Dedifferentiated amniotic fluid mesenchymal stem cell (primary cell): ENCODE data around the gene SMIM34.
"Not testable (repeated sequence)": the region's sequence is repeated elsewhere in the genome, so short reads cannot be mapped to it uniquely, and the experiment has no call there.

Experiments used
- DNase-seq: peaks from one replicate; pipeline ENCODE4 v3.0.0-alpha.2; 2016; ENCODE audit errors: extremely low spot score

Gene SMIM34, protein sequence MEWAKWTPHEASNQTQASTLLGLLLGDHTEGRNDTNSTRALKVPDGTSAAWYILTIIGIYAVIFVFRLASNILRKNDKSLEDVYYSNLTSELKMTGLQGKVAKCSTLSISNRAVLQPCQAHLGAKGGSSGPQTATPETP

GRCh38 chr21:34423805-34424204 lies at the start of gene SMIM34:
Gene SMIM34 (minus strand): TSS chr21:34423951. CDS start chr21:34423839, 112 bp downstream.
- DNase-seq: not testable (repeated sequence)

DNA sequence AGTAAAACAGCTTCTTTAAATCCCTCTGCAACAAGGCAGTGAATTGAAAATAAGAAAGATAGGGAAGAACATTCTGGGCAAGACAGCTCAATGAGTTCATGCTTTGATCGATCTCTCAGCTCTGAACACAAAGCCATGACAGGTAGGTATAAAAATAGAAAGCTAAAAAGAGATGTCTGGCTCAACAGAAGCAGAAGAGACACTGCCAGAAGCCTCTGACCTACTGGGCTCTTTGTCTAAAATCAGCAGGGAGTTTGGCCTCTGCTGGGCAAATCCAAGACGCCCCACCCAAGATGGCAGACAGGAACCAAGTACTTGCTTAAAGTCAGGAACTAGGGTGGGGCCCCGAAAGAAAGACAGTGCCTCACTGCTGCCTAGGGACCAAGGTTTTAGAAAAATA lies 43.6 kb upstream of the SMIM34 start:
- not testable (repeated sequence) for DNase-seq

- not testable (repeated sequence) for DNase-seq
Measured at GRCh38 chr21:34459426-34459825, 35.7 kb upstream of the SMIM34 start.

GRCh38 chr21:34458266-34458665 lies 34.5 kb upstream of the SMIM34 start:
- not testable (repeated sequence) for DNase-seq

DNA sequence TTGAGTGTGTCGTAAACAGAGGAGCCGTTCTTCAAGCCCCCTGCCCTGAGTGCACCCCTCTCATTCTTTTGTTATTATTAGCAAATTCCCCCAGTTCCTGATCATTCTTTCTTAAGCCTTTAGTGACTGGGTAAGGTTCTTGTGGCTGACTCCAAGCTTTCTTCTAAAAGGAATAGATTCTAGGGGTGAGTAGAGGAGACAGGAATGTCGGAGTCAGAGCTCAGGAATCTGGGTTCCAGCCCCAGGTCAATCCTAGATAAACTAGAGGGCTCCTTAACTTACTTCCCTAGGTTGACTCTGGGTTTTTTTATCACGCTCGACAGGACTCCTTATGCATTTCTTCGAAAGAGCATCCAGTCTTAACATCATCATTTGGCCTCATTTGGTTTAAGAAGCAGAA lies 32.4 kb upstream of the SMIM34 start:
- DNase-seq: not testable (repeated sequence)

GRCh38 chr21:34455628-34456027 lies 31.9 kb upstream of the SMIM34 start:
- not testable (repeated sequence) for DNase-seq

GRCh38 chr21:34447018-34447417 lies 23.3 kb upstream of the SMIM34 start:
- DNase-seq: not testable (repeated sequence)

DNA sequence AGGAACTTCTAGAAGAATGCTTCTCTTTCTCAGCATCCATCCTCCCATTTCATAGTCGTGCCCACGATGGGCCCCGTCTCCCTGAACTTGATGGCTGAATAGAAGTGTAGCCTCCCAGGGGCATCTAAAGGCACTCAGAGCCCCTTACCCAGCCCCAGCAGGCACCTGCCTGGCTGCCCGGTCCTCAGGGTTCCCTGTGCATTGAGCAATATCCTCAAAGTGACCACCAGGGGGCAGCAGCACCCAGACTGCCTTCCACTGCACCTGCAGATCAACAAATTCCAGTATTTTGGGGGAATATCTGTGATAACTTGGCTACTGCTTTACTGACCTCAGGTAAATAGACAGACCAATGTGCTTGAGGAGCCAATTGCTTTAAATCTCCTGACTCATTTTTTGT lies 19.7 kb upstream of the SMIM34 start:
- not testable (repeated sequence) for DNase-seq

- DNase-seq: not testable (repeated sequence)
Measured at GRCh38 chr21:34429710-34430109, 6.0 kb upstream of the SMIM34 start.

GRCh38 chr21:34428441-34428840 lies 4.7 kb upstream of the SMIM34 start:
- DNase-seq: not testable (repeated sequence)

DNA sequence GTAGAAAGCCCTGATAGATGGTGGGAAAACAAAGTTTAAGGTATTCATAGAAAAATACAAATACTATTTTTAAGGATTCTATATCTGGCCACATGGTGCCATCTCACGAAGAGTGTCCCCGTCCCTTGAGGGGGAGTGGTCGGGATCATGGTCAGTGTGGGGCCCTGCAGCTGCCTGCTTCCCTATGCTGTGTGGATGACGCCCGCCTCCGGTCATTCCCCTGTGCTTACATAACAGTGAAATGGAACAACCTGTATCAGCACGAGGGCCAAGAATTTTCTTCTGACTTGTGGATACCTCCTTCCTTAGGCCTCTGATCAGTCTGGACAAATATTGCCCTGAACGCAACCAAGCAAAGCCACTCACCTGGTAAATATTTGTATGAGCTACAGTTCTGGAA lies 3.6 kb upstream of the SMIM34 start:
- not testable (repeated sequence) for DNase-seq

DNA sequence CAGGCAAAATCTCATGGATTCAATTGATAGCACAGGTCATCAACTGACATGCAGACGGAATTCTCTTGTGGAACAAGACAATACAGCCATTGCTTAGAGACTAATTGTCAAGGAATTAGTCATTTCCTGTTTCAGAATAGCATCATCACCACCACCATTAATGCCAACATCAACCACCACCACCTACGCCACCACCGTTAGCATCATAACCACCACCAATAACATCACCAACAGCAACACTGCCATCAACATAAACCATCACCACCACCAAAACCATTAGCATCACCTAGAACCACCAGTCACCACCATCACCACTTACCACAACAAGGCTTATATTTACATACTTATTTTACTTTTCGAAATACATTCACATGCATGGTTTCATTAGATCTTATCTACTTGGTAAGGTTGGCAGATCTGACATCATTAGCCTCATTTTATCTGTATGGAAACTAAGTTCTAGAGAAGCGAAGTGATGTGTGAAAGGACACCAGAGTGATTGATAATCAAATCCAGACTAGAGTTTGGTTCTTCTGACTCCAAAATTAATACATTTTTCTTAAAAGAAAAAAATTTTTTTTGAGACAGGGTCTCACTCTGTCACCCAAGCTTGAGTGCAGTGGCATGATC lies 6.2 kb downstream of the SMIM34 start:
- not testable (repeated sequence) for DNase-seq

- DNase-seq: not testable (repeated sequence)
Measured at GRCh38 chr21:34407294-34407693, 16.5 kb downstream of the SMIM34 start.

DNA sequence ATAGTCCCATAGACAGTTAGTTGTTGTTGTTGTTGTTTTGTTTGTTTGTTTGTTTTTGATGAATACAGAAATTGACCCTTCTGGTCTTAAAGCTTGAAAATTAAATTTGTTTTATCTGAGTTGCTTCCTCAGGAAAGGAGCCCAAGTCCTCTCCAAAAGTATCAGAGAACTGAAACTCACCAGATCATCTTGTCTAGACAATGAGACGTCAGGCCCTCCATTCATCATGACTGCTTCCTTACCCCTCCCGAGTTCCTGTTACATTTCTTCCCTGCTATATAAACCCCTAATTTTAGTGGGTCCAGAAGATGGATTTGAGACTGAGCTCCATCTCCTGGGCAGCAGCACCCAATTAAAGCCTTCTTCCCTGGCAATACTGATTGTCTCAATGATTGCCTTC lies 17.1 kb downstream of the SMIM34 start:
- not testable (repeated sequence) for DNase-seq

DNA sequence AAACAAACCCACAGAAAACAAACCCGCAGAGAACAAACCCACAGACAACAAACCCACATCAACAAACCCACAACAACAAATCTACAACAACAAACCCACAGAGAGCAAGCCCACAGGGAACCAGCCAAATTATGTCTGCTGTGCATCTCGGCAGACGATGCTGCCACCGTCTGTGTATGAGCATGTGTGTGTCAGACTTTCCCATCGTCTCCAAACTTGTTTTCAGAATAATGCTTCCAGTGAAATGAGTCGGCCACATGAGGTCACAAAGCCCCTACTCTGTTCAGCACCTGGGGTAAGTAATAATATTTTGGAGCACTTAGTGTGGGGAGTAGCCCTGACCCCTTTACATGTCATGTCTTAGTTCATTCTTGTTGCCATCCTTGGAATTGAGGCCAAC lies 17.6 kb downstream of the SMIM34 start:
- DNase-seq: not testable (repeated sequence)

DNA sequence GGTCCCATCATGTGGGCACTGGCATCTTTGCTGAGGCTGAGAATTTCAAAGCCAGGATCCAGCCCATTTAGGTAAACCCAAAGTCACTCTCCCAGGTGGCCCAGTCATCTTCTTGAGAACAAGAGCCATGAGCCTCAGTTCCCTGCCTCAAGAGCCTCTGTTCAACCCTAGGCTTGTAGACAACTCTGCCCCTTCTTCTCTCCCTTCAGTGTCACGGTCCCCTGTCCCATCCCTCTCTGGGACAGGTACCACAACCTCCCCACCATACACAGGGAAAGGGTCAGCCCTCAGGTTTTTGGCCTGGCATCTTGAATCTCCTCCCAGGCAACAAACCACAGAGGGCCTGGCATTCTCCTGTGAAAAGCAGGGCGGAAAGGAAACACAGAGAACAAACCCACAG lies 18.1 kb downstream of the SMIM34 start:
- DNase-seq: not testable (repeated sequence)

GRCh38 chr21:34404742-34405141 lies 19.0 kb downstream of the SMIM34 start:
- not testable (repeated sequence) for DNase-seq

- not testable (repeated sequence) for DNase-seq
Measured at GRCh38 chr21:34400522-34400921, 23.2 kb downstream of the SMIM34 start.

- DNase-seq: not testable (repeated sequence)
Measured at GRCh38 chr21:34383724-34384415, 39.9 kb downstream of the SMIM34 start.

DNA sequence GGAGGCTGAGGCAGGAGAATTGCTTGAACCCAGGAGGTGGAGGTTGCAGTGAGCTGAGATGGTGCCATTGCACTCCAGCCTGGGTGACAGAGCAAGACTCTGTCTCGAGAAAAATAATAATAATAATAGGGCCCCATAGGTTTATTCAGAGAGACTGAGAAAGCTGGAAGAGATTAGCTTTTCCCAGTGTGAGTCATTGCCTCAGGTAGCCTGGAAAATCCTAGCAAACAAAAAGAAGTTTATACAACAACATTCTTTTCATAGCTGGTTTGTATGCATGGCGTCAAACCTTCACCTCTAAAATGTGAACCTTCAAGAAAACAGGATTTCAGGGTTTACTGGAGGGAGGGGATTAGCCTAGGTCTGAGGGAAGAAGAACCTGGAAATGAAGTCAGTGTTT lies 40.6 kb downstream of the SMIM34 start:
- not testable (repeated sequence) for DNase-seq

- not testable (repeated sequence) for DNase-seq
Measured at GRCh38 chr21:34375619-34375972, 48.2 kb downstream of the SMIM34 start.

DNA sequence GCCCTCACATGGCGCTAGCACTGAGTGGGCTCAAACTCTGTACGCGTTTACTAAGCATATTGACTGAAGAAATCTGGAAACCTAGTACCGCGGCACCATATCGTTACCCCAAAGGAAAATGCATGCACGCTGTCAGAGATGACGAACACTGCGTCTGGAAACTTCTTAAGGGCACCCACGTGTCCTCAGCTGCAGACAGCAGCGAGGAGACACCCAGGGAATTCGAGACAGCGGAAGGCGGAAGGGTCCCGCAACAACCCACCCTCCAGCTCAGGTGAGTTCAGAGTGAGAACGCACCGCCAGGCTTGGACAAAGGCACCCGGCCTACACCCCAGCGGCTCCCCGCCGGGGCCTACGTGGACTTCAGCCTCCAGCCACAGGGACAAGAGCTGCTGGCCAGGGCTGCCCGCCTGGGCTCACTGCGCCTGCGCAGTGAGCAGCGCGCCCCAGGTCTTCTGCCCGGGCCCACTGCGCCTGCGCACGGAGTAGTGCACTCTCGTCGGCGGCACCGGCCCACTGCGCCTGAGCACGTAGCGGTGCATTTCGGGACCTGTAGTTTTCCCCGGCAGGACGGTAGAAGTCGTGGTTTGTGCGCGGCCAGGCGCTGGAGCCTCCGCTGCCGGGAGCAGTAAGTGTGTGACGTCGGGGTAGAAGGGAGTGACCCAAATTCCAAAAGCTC lies 48.7 kb downstream of the SMIM34 start, which contains the start of gene SMIM11:
SMIM11 (plus strand) TSS at position 568 of the 679 bp plus-strand sequence. CDS start 3,998 bp downstream, outside the sequence.
- not testable (repeated sequence) for DNase-seq
